CD1c-positive myeloid dendritic cell (primary cell): ENCODE data around the gene ZNF669.

Experiments used
- DNase-seq: peaks from one replicate; pipeline ENCODE4 v3.0.0-alpha.2; 2016; ENCODE audit errors: extremely low spot score

Gene ZNF669

DNA sequence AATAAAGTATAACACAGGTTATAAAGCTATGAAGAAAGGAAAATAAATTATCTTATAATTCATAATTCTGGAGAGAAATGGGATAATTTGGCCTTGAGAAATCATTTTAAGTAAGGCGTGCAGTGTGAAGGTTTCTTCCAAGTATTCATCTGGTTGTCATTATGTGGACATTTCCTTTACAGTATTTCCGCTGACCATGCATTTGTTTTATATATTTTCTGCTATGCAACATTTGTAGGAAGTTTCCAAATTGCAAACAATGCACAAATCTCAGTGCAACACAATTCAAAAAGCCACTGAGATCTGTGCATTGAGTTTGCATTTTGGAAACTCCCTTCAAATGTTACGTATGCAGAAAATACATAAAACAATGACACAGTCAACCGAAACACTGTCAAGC lies 43.4 kb downstream of the ZNF669 start:
- DNase-seq, result no peak

DNA sequence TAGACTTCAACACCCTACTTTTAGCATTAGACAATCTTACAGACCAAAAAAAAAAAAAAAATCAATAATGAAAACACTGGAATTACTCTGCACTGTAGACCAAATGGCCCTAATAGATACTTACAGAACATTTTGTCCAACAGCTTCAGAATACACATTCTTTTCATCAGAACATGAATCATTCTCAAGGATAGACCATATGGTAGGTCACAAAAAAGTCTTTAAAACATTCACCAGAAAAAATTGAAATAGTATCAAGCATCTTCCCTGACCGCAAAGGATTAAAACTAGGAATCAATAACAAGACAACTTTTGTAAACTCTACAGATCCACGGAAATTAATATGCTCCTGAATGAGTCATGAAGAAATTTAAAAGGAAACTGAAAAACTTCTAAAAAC lies 48.1 kb downstream of the ZNF669 start:
- no peak for DNase-seq

DNA sequence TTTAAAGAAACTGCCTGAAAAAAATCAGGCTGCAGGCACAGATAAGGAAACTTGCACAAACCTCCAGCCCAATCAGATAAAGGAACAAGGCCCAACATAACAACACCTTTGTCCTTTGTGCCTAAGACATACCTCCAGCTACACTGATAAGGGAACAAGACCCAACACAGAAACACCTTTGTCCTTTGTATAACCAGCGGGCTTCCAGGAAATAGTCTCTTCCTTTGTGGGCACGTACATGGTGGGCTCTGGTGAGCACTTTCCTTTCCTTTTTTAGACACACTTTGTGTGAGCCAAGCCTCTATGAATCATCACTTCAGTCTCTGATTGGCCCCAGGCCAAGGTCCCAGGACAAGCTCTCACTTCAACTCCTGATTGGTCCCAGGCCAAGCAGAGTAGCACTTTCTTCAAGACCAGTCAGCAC lies 49.2 kb downstream of the ZNF669 start:
- DNase-seq, result no peak
